Measurements from ENCODE around the gene SALL2.

Gene SALL2

DNA sequence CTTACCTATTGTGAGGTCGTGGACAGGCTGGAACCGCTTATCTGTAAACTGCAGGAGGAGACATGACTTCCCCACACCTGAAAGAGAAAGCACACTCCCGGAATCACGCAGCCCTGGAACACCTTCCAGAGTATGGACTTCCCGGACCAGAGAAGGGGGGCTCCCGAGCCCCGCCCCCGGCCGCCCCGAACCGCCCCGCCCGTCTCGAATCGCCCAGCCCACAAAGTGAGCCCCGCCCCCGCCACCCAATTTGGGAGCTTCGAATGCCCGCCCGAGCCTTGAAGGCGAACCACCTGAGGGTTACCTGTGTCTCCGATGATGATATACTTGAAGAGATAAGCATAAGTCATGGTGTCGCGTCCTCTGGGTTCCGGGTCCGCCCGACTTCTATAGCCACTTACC is 49.6 kb downstream of the SALL2 start:
- DNase-seq = no peak

DNA sequence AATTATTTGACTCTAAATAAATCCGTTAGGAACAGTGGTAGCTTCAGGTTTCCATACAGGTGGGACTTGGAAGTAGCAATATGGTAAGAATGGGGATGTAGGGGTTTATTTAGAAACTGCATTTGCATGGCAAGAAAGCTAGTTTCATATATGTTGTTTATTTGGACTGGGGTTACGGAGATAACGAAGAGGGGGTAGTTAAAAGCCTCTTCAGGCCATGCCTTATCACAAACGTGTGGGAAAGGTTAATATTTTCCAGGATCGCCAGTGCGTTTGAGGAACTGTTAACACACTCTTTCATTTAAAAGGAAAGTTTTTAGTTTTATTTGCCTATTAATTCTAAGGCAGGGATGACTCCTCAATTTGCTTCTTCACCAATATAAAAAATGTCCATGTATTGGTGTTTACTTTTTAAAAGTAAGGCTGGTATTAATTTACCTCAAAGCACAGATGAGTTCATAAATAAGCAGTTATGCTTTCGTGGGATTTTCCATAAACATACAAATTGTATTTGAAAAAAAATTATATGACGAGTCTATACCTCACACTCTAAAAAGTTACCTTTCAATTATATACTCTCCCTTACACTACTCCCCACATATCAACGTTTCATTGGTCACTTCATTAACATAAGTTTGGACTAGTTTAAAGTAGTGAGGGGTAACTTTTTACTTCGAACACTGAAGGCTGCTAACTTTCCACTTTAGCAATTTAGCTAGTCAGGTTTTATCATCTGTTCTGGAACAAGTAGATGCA is 50.2 kb downstream of the SALL2 start:
- DNase-seq = no peak

Measured in NCI-H1694 (cell line).